ACC112 (cell line): ENCODE data around the gene PAX3.
"Not testable (repeated sequence)": the region's sequence is repeated elsewhere in the genome, so short reads cannot be mapped to it uniquely, and the experiment has no call there.

Source experiments
- H2AFZ ChIP-seq: fragments of 200-600 bp; sonication (generic); one replicate; pipeline ENCODE4 v1.6.0; 2017; ENCODE audit warnings: antibody characterized with exemption, low read length; ENCODE audit not compliant: unreplicated experiment
- H3K27ac ChIP-seq: fragments of 200-600 bp; sonication (generic); 2 replicates; pipeline ENCODE4 v1.5.1; 2014; ENCODE audit warnings: low read depth, mild to moderate bottlenecking, antibody characterized with exemption, low read length, moderate library complexity
- H3K27me3 ChIP-seq: fragments of 200-600 bp; sonication (generic); 2 replicates; pipeline ENCODE4 v1.6.1; 2014; ENCODE audit warnings: mild to moderate bottlenecking, antibody characterized with exemption, low read length, moderate library complexity, mixed read lengths; ENCODE audit not compliant: insufficient read depth
- H3K36me3 ChIP-seq: fragments of 200-600 bp; sonication (generic); 2 replicates; pipeline ENCODE4 v1.6.1; 2016; ENCODE audit warnings: mild to moderate bottlenecking, antibody characterized with exemption, low read length, moderate library complexity, mixed read lengths; ENCODE audit not compliant: insufficient read depth
- H3K4me1 ChIP-seq: fragments of 200-600 bp; sonication (generic); one replicate; pipeline ENCODE4 v1.6.1; 2016; ENCODE audit warnings: low read length, mixed read lengths; ENCODE audit not compliant: insufficient read depth, unreplicated experiment, control insufficient read depth
- H3K4me3 ChIP-seq: fragments of 200-600 bp; sonication (generic); 2 replicates; pipeline ENCODE4 v1.5.1; 2014; ENCODE audit warnings: mild to moderate bottlenecking, low read depth, low read length
- H3K79me2 ChIP-seq: fragments of 200-600 bp; sonication (generic); one replicate; pipeline ENCODE4 v1.6.0; 2016; ENCODE audit warnings: low read length; ENCODE audit not compliant: control insufficient read depth, unreplicated experiment, insufficient read depth

The PAX3 gene

GRCh38 chr2:222169346-222169745 is 129.5 kb downstream of the PAX3 start:
- Histone ChIP-seq H3K27me3 (peaks cover 10% of the 10 kb centered on the region; the same call in 1 of the 2 replicates), H3K4me3 (no peak overlapping the region), H3K4me1 (no peaks in the 10 kb centered on the region), H2AFZ (no peak overlapping the region), H3K36me3 (no peaks in the 10 kb centered on the region), H3K27ac (no peak overlapping the region), H3K79me2 (no peaks in the 10 kb centered on the region)

DNA sequence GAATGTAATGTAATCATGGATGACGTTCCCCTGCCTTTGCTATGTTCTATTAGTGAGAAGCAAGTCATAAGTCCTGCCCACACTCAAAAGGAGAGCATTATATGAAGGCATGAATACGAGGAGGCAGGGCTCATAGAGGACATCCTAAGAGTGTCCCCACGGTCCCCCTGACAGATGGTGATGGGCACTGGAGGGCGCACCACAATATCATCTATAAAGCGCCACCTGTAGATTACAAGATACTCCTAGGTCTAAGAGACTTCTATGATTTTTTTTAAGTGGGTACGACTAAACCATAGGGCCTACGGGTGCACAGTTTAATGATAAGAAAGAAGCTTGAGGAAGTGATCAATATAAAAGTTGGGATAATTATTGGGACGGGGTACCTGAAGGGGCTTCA is 131.0 kb downstream of the PAX3 start:
- Histone ChIP-seq H3K27me3 (no peaks in the 10 kb centered on the region), H3K4me3 (no peak overlapping the region), H3K4me1 (no peaks in the 10 kb centered on the region), H3K27ac (no peak overlapping the region), H3K36me3 (no peaks in the 10 kb centered on the region), H3K79me2 (no peaks in the 10 kb centered on the region), H2AFZ (no peak overlapping the region)

- Histone ChIP-seq H3K4me1 (no peaks in the 10 kb centered on the region), H3K27ac (no peak overlapping the region), H2AFZ (no peak overlapping the region), H3K36me3 (no peaks in the 10 kb centered on the region), H3K79me2 (no peaks in the 10 kb centered on the region), H3K27me3 (no peaks in the 10 kb centered on the region), H3K4me3 (no peak overlapping the region)
Measured at GRCh38 chr2:222160944-222161343, 137.9 kb downstream of the PAX3 start.

- H3K36me3 ChIP-seq: no peaks in the 10 kb centered on the region
- no peak overlapping the region for H3K27ac ChIP-seq
- no peaks in the 10 kb centered on the region for H3K4me1 ChIP-seq
- no peaks in the 10 kb centered on the region for H3K27me3 ChIP-seq
- no peak overlapping the region for H3K4me3 ChIP-seq
- H3K79me2 ChIP-seq: no peaks in the 10 kb centered on the region
- no peak overlapping the region for H2AFZ ChIP-seq
Measured at GRCh38 chr2:222160125-222160524, 138.7 kb downstream of the PAX3 start.

- Histone ChIP-seq H3K79me2 (no peaks in the 10 kb centered on the region), H3K36me3 (no peaks in the 10 kb centered on the region), H3K27ac (no peak overlapping the region), H3K4me3 (no peak overlapping the region), H3K27me3 (no peaks in the 10 kb centered on the region), H3K4me1 (no peaks in the 10 kb centered on the region), H2AFZ (no peak overlapping the region)
Measured at GRCh38 chr2:222159221-222159620, 139.6 kb downstream of the PAX3 start.

DNA sequence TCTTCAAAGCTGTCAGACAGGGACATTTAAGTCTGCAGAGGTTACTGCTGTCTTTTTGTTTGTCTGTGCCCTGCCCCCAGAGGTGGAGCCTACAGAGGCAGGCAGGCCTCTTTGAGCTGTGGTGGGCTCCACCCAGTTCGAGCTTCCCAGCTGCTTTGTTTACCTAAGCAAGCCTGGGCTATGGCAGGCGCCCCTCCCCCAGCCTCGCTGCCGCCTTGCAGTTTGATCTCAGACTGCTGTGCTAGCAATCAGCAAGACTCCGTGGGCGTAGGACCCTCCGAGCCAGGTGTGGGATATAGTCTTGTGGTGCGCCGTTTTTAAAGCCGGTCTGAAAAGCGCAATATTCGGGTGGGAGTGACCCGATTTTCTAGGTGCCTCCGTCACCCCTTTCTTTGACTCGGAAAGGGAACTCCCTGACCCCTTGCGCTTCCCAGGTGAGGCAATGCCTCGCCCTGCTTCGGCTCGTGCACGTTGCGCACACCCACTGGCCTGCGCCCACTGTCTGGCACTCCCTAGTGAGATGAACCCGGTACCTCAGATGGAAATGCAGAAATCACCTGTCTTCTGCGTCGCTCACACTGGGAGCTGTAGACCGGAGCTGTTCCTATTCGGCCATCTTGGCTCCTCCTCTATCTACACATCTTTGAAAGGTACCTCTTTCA is 143.7 kb downstream of the PAX3 start:
- not testable (repeated sequence) for H2AFZ ChIP-seq, H3K27ac ChIP-seq, H3K27me3 ChIP-seq, H3K36me3 ChIP-seq, H3K79me2 ChIP-seq, H3K4me3 ChIP-seq, H3K4me1 ChIP-seq
